Panc1 (cell line): ENCODE measurements around the gene FUNDC2. TPM values are rescaled to one million over a fixed set of nuclear protein-coding genes. Genes with fewer than 3 reads are reported as not detected.

Source experiments
- ATAC-seq: fragments of 200-7000 bp; cut with Tn5 transposase; 2 replicates; pipeline ENCODE4 v1.9.1; 2020; ENCODE audit warnings: mild to moderate bottlenecking, moderate library complexity
- BruUV-seq: library from RNA; stranded (reverse); fragments of 400-500 nt; replicated peaks from 2 replicates; lab custom pipeline; 2021; lab: Mats Ljungman, UMichigan
- CTCF ChIA-PET: fragments of 300-600 bp; sonication (Branson Sonifier 250); formaldehyde crosslinking; loops from one replicate; lab custom pipeline; 2022; ENCODE audit warnings: antibody characterized with exemption; lab: Charles Lee
- POLR2A ChIA-PET: fragments of 300-600 bp; sonication (Branson Sonifier 250); formaldehyde crosslinking; loops from one replicate; lab custom pipeline; 2022; ENCODE audit warnings: antibody characterized with exemption; lab: Charles Lee
- DNase-seq: peaks from one replicate; pipeline ENCODE4 v3.0.0-alpha.2; 2010; ENCODE audit warnings: low read depth, low spot score
- H3K27ac ChIP-seq: 2 replicates; pipeline ENCODE4 v1.5.1; 2011; ENCODE audit warnings: mild to moderate bottlenecking, low read length, inconsistent platforms
- H3K27me3 ChIP-seq: fragments of 200-500 bp; sonication (Bioruptor generic); 2 replicates; pipeline ENCODE4 v1.6.0; 2014; ENCODE audit warnings: low read length, inconsistent platforms; ENCODE audit not compliant: control insufficient read depth, insufficient read depth
- H3K36me3 ChIP-seq: fragments of 200-500 bp; sonication (Bioruptor generic); 2 replicates; pipeline ENCODE4 v1.5.1; 2014; ENCODE audit warnings: inconsistent platforms, mild to moderate bottlenecking, low read length, moderate library complexity; ENCODE audit not compliant: control insufficient read depth, insufficient read depth
- H3K4me1 ChIP-seq: 2 replicates; pipeline ENCODE4 v1.5.1; 2011; ENCODE audit warnings: inconsistent platforms, mild to moderate bottlenecking, low read length, moderate library complexity; ENCODE audit not compliant: control insufficient read depth, insufficient read depth
- H3K4me3 ChIP-seq, 2 experiments: 2 replicates each; pipeline ENCODE4 v1.5.1; 2011 to 2012; ENCODE audit warnings: low read depth in 2 of 2, low read length in 2 of 2, mild to moderate bottlenecking in 2 of 2, inconsistent platforms in 1 of 2, moderate library complexity in 1 of 2
- H3K9me3 ChIP-seq: fragments of 200-500 bp; sonication (Bioruptor generic); 2 replicates; pipeline ENCODE4 v1.5.1; 2014; ENCODE audit warnings: low read depth, mild to moderate bottlenecking, inconsistent platforms, low read length, moderate library complexity; ENCODE audit not compliant: control insufficient read depth, insufficient read depth
- POLR2AphosphoS5 ChIP-seq: IDR thresholded peaks from 2 replicates; pipeline ENCODE4 v1.6.1; 2012; ENCODE audit warnings: mild to moderate bottlenecking, low read depth, low read length, moderate library complexity
- SIN3A ChIP-seq: IDR thresholded peaks from 2 replicates; pipeline ENCODE4 v1.6.1; 2012; ENCODE audit warnings: low read depth, mild to moderate bottlenecking, low read length, moderate library complexity, borderline replicate concordance; ENCODE audit not compliant: insufficient read depth
- TCF7L2 ChIP-seq: IDR thresholded peaks from 2 replicates; pipeline ENCODE4 v1.6.1; 2011; ENCODE audit warnings: mild to moderate bottlenecking, low read depth, low read length, inconsistent platforms
- in situ Hi-C: cut with HindIII; loops from 2 replicates; pipeline ENCODE4 v1.10.0; 2016; ENCODE audit warnings: low sequenced_read_pairs, low pct_unique_long_range_greater_than_20kb
- intact Hi-C: fragments of 100-400 bp; cut with micrococcal nuclease; formaldehyde crosslinking; loops from one replicate; pipeline ENCODE4 v1.10.0; 2022; ENCODE audit not compliant: unreplicated experiment
- total RNA-seq: library from RNA; stranded (reverse); gene quantifications from one replicate; pipeline ENCODE4 v1.2.1, GENCODE V29; 2021; ENCODE audit not compliant: unreplicated experiment
- TF ChIP-seq, protein P1 (sequence below), 2 experiments: IDR thresholded peaks; 2 replicates each; pipeline ENCODE4 v1.6.1; 2011 to 2012; ENCODE audit warnings: low read depth in 2 of 2, control low read depth in 1 of 2, low read length in 1 of 2, mild to moderate bottlenecking in 1 of 2, moderate library complexity in 1 of 2; ENCODE audit not compliant: insufficient read depth in 1 of 2
- TF ChIP-seq, protein P2 (sequence below): fragments of 450-650 bp; IDR thresholded peaks from 2 replicates; pipeline ENCODE4 v1.5.1; 2017; ENCODE audit warnings: mild to moderate bottlenecking

The FUNDC2 gene
- total RNA-seq, 1 experiment from 2014 or later = 68.8 TPM

DNA sequence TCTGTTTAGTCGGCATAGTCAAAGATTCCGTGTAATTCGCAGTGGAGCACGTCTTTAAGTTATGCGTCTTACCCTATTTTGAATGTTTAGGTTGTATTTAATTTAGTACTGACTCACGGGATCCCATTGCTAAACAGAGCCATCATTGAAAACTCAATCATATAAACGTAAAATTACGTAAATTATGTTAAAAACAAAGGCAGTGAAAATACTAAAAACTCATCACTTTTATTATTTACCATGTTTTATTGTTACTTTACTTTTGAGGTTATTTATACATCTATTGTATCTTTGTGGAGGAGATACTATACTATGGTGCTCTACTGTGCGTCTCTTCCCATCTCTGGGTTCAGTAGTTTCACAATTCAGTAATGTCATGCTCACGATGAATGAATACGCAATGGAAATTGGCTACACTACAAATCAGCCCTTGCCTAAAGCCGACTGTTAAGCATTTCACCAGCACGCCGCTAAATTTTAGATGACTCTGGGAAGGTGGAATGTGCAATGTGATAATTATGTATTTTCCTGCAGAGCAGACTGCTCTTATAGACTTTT, 944 bp downstream of the FUNDC2 start:
- TF ChIP-seq POLR2AphosphoS5 = no peak; the same call in none of the 2 replicates
- no peak for TF ChIP-seq SIN3A
- TF ChIP-seq, protein P1, sequence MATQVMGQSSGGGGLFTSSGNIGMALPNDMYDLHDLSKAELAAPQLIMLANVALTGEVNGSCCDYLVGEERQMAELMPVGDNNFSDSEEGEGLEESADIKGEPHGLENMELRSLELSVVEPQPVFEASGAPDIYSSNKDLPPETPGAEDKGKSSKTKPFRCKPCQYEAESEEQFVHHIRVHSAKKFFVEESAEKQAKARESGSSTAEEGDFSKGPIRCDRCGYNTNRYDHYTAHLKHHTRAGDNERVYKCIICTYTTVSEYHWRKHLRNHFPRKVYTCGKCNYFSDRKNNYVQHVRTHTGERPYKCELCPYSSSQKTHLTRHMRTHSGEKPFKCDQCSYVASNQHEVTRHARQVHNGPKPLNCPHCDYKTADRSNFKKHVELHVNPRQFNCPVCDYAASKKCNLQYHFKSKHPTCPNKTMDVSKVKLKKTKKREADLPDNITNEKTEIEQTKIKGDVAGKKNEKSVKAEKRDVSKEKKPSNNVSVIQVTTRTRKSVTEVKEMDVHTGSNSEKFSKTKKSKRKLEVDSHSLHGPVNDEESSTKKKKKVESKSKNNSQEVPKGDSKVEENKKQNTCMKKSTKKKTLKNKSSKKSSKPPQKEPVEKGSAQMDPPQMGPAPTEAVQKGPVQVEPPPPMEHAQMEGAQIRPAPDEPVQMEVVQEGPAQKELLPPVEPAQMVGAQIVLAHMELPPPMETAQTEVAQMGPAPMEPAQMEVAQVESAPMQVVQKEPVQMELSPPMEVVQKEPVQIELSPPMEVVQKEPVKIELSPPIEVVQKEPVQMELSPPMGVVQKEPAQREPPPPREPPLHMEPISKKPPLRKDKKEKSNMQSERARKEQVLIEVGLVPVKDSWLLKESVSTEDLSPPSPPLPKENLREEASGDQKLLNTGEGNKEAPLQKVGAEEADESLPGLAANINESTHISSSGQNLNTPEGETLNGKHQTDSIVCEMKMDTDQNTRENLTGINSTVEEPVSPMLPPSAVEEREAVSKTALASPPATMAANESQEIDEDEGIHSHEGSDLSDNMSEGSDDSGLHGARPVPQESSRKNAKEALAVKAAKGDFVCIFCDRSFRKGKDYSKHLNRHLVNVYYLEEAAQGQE (IDR thresholded peaks at IDR 0.05; ENCODE audit: insufficient read depth in 1 of 2, low read depth in 2 of 2, low read length in 1 of 2) = no peak
- TF ChIP-seq, protein P2, sequence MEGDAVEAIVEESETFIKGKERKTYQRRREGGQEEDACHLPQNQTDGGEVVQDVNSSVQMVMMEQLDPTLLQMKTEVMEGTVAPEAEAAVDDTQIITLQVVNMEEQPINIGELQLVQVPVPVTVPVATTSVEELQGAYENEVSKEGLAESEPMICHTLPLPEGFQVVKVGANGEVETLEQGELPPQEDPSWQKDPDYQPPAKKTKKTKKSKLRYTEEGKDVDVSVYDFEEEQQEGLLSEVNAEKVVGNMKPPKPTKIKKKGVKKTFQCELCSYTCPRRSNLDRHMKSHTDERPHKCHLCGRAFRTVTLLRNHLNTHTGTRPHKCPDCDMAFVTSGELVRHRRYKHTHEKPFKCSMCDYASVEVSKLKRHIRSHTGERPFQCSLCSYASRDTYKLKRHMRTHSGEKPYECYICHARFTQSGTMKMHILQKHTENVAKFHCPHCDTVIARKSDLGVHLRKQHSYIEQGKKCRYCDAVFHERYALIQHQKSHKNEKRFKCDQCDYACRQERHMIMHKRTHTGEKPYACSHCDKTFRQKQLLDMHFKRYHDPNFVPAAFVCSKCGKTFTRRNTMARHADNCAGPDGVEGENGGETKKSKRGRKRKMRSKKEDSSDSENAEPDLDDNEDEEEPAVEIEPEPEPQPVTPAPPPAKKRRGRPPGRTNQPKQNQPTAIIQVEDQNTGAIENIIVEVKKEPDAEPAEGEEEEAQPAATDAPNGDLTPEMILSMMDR = no peak
- TF ChIP-seq TCF7L2 = no peak
- Histone ChIP-seq H3K4me3 (peak overlapping the region; percentile 72 to 89), H3K27me3 (no peaks in the 10 kb centered on the region), H3K4me1 (peaks cover 17% of the 10 kb centered on the region), H3K9me3 (no peaks in the 10 kb centered on the region), H3K36me3 (no peaks in the 10 kb centered on the region), H3K27ac (peak overlapping the region; percentile 100)
- ChIA-PET POLR2A (interaction anchor here (1.0 kb wide), 1 partner anchor 67 kb away, joined by 3 read pairs; no protein-coding TSS in a partner anchor), CTCF (no interaction called here)
- BruUV-seq = TSS peak; percentile 87
- intact Hi-C loops = no loop called here
- in situ Hi-C loops = no loop called here
- ATAC-seq (no peak), DNase-seq (peak; percentile 53)

- no peaks in the 10 kb centered on the region for H3K36me3 ChIP-seq
- intact Hi-C loops (no loop called here), in situ Hi-C loops (no loop called here)
- BruUV-seq = no TSS peak
- no peaks in the 10 kb centered on the region for H3K27me3 ChIP-seq
- TF ChIP-seq, protein P1 (IDR thresholded peaks at IDR 0.05; ENCODE audit: insufficient read depth in 1 of 2, low read depth in 2 of 2, low read length in 1 of 2) = no peak
- TF ChIP-seq TCF7L2 = no peak
- no peak for TF ChIP-seq POLR2AphosphoS5
- TF ChIP-seq, protein P2 = no peak; the same call in 1 of the 2 replicates
- no peak for TF ChIP-seq SIN3A
- H3K4me1 ChIP-seq = peaks cover 17% of the 10 kb centered on the region
- CTCF ChIA-PET = no interaction called here
- DNase-seq (no peak), ATAC-seq (no peak)
- peak overlapping the region; percentile 100 for H3K27ac ChIP-seq
- peak overlapping the region; percentile 72 to 89 for H3K4me3 ChIP-seq
- POLR2A ChIA-PET = no interaction called here
- no peaks in the 10 kb centered on the region for H3K9me3 ChIP-seq
These were observed 1.5 kb downstream of the FUNDC2 start for GRCh38 chrX:155028129-155028528.
